Measurements from ENCODE around the gene TMC8.
"Not testable (repeated sequence)": the region's sequence is repeated elsewhere in the genome, so short reads cannot be mapped to it uniquely, and the experiment has no call there.

The TMC8 gene, protein sequence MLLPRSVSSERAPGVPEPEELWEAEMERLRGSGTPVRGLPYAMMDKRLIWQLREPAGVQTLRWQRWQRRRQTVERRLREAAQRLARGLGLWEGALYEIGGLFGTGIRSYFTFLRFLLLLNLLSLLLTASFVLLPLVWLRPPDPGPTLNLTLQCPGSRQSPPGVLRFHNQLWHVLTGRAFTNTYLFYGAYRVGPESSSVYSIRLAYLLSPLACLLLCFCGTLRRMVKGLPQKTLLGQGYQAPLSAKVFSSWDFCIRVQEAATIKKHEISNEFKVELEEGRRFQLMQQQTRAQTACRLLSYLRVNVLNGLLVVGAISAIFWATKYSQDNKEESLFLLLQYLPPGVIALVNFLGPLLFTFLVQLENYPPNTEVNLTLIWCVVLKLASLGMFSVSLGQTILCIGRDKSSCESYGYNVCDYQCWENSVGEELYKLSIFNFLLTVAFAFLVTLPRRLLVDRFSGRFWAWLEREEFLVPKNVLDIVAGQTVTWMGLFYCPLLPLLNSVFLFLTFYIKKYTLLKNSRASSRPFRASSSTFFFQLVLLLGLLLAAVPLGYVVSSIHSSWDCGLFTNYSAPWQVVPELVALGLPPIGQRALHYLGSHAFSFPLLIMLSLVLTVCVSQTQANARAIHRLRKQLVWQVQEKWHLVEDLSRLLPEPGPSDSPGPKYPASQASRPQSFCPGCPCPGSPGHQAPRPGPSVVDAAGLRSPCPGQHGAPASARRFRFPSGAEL

DNA sequence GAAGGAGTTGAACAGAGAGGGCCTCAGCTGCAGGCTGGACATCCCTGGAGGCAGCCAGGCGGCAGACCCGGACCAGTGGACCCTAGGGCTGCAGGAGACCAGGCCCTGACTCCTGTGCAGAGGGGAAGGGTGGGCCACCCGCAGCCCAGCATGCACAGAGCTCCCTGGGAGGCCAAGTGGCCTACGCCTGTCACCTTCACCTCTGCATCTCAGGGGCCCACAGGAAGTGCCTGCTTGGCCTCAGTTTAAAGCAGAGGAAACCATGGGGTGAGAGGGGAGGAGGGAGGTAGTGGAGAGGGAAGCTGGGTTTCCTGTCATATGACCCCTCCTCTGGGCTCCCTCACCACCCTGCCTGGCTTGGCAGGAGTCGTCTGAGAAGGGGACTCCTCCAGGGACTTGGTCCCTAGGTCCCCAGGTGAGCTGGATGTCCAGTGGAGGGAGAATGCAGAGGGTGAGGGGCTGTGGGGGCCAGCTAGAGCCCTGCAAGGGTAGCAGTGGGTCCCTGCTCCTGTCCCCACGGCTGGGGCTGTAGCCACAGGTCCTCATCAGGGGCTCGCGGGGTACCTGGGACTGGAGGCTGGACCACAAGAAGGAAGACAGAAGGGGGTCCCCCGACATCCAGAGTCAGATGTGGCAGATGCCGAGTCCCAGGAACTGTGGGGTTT lies at the start of gene TMC8:
Gene TMC8, plus strand, starts transcription at position 335 of the 665 bp plus-strand sequence. CDS start 818 bp downstream, outside the sequence.
- DNase-seq: peak; percentile 99

- no peak for DNase-seq
These were observed 49.0 kb upstream of the TMC8 start for GRCh38 chr17:78081551-78081950.

DNA sequence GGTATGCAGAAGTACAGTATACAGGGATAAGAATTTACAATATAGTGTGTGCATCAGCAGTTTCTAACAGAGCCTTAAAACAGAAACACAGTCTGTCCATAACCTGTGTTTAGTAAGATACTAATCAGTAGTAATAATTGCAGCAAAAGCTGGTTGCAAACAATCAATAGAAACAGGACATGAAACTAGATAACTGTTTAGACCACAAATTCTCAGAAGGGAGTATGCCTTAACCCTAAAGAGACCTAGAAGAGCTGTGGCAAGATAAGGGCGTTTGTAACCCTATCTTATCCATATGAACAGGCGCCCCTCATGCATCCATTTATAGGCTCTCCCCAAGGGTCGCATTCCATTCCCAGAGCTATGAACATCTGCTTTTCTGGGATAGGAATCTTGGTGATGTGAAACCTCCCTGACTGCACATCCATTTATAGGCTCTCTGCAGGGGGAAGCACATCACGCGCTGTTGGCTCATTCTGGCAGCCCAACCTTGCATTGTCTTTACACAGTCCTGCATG lies 48.2 kb upstream of the TMC8 start:
- not testable (repeated sequence) for DNase-seq

GRCh38 chr17:78082988-78083387 lies 47.6 kb upstream of the TMC8 start:
- no peak for DNase-seq

DNA sequence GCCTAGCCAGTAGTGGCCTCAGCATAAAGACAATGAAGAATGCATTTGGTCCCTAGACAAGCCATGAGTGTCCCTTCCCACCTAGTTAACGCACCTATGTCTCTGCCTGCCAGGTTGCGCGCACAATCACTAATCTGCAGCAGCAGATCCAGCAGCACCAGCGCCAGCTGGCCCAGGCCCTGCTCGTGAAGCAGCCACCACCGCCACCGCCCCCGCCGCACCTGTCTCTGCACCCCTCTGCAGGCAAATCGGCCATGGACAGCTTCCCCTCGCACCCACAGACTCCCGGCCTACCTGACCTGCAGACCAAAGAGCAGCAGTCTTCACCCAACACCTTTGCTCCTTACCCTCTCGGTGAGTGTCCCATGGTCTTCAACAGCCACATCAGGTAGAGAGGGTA lies 43.8 kb upstream of the TMC8 start:
- no peak for DNase-seq

GRCh38 chr17:78088529-78088928 lies 42.0 kb upstream of the TMC8 start:
- no peak for DNase-seq

- DNase-seq: peak; percentile 45 to 65
These were observed 40.8 kb upstream of the TMC8 start for GRCh38 chr17:78089576-78090281.

DNA sequence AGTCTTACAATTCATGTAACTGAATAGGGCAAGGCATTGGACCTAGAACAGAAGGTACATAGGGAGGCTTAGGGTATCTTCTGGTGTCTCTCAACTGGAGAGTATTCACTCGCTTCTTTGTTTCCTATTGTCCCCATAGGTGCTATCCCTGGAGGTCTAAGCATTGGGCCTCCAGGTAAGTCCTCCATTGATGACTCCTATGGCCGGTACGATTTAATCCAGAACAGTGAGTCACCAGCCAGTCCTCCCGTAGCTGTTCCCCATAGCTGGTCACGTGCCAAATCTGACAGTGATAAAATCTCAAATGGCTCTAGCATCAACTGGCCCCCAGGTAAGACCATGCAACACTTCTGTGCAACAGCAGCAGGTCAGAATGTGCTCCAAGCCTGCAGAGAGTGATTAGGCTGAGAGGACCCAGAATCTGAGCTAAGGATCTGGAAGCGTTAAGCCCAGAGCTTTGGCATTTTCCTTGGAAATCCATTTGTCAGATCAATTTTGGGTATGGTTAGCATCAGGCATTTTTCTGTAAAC lies 37.7 kb upstream of the TMC8 start:
- no peak for DNase-seq

DNA sequence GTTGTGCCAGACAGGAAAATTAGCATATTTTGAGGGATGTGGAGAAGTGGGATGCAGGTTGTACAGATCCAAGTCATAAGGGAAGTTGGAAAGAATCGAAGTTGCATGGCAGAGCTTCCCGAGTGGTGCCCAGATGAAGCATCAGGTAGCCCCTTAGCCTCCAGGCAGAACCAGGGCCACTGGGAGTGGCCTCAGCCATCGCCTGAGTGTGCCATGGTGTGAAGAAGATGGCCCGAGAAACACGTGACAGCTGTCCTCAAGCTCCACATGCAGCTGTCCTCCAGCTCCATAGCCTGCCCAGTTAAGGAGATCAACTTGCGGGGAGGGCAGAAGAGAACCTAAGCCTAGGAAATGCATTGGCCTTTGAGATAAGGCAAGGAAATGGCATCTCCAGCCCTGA lies 35.5 kb upstream of the TMC8 start:
- no peak for DNase-seq

GRCh38 chr17:78096093-78096492 lies 34.5 kb upstream of the TMC8 start:
- DNase-seq: no peak

DNA sequence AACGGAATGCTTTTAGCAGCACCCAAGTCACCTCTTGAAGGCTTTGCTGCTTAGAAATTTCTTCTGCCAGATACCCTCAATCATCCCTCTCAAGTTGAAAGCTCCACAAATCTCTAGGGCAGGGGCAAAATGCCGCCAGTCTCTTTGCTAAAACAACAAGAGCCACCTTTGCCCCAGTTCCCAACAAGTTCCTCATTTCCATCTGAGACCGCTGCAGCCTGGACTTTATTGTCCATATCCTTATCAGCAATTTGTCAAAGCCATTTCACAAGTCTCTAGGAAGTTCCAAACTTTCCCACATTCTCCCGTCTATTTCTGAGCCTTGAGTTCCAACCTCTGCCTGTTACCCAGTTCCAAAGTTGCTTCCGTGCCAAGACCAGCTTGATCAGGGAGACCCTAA lies 29.5 kb upstream of the TMC8 start:
- no peak for DNase-seq

- no peak for DNase-seq
These were observed 29.0 kb upstream of the TMC8 start for GRCh38 chr17:78101542-78101941.

DNA sequence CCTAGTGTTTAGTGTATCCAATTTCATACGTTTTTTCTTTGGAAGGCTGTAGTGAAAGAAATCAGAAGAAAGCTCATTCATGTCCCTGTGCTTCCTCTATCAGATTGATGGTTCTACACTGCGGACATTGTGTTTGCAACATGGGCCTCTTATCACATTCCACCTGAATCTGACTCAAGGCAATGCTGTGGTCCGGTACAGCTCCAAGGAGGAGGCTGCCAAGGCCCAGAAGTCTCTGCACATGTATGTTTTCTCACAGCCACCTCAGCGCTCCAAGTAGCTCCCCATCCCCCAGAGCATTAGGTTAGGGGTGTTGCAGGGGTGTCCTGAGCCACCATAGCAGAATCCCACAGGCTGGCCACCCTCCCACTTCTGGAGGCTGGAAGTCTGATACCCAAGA lies 27.3 kb upstream of the TMC8 start:
- DNase-seq: no peak

DNA sequence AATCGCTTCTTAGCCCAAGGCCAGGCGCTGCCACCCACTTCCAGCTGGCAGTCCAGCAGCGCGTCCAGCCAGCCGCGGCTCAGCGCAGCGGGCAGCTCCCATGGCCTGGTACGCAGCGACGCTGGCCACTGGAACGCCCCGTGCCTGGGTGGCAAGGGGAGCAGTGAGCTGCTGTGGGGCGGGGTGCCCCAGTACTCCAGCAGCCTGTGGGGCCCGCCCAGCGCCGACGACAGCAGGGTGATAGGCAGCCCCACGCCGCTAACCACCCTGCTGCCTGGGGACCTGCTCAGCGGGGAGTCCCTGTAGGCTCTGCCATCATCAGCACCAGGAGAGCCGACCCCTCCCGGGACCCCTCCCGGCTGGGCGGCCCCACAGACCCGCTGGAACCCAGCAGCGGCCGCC lies 26.0 kb upstream of the TMC8 start:
- no peak for DNase-seq

GRCh38 chr17:78105101-78105500 lies 25.5 kb upstream of the TMC8 start:
- no peak for DNase-seq

- DNase-seq: no peak
These were observed 25.0 kb upstream of the TMC8 start for GRCh38 chr17:78105551-78105950.

DNA sequence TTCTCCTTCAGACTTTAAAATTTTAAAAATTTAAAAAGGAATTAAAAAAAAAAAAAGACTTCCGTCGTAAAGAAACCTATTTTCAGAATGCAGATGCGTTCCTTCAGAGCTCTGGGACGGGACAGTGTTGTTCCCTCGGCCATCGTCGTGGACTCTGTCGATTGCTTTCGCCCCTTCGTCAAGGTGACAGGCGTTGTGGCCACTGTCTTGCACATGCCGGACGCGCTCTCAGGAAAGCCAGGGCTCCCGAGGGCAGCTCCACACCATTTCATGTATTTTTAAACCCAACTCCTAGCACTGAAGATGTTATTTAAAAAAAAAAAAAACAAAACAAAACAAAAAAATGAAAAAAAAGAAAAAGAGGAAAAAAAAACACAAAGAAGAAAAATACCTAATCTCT lies 24.4 kb upstream of the TMC8 start:
- DNase-seq: no peak

DNA sequence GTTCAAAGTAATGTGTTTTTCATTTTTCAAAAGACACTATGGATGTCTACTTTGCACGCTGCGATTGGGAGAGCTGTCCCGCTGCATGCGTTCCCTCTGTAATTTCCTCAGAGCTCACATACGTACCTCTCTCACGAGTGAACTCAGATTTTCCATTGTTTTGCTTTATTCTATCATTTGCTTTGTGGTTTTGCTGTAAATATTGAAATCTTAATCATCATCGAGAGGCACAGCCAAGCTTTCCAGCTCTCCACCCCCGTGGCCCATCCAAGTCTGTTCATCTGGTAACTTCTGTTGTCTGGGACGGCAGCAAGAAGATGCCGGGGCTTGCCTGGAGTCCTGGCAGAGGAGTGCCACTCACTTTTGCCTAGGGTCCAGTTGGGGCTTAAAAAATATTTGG lies 23.1 kb upstream of the TMC8 start:
- no peak for DNase-seq

GRCh38 chr17:78107976-78108725 lies 22.4 kb upstream of the TMC8 start:
- DNase-seq: no peak

DNA sequence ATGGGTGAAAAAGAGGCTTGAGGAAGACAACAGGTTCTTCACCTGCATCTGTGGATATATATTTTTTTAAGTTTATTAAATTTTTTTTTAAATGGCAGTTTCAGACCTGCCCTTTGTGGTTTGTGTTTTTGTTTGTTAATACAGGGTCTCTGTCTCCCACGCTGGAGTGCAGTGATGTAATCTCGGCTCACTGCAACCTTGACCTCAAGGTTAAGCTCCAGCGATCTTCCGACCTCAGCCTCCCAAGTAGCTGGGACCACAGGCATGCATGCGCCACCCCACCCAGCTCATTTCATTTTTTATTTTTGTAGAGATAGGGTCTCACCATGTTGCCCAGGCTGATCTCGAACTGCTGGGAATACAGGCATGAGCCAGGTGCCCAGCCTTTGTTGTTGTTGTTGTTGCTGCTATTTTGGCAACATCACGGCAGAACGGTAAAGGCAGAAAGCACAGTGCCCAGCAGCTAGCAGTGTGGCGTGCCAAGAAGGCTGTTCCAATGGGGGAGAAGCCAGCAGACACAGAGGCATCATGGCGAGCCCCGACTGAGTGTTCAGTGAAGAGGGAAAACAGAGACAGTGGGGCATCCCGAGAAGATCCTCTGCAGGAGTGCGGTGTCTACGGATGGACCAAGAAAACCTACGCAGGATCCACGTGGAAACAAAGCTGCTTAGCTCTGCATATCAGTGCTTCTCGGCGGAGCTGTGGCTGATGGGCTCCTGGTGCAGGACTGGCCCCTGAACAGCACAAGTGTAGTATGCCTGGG lies 21.7 kb upstream of the TMC8 start:
- DNase-seq: no peak

- no peak for DNase-seq
These were observed 21.1 kb upstream of the TMC8 start for GRCh38 chr17:78109489-78109761.

All from Kasumi-1 (cell line).